HS-27A (cell line): ENCODE data around the gene DLGAP4.

Source experiments
- DNase-seq: peaks from one replicate; pipeline ENCODE4 v3.0.0-alpha.2; 2012; ENCODE audit warnings: low read depth, missing footprints

DLGAP4 gene

GRCh38 chr20:36305602-36306551 is at the start of gene DLGAP4:
Gene DLGAP4 (plus strand): TSS chr20:36306339. CDS start chr20:36431718, 125,379 bp downstream.
- no peak for DNase-seq

- DNase-seq: no peak
Measured at GRCh38 chr20:36259177-36260061, 46.7 kb upstream of the DLGAP4 start.

- DNase-seq: no peak
Measured at GRCh38 chr20:36260316-36260715, 45.8 kb upstream of the DLGAP4 start.

- no peak for DNase-seq
Measured at GRCh38 chr20:36261389-36262105, 44.6 kb upstream of the DLGAP4 start.

GRCh38 chr20:36262440-36262839 is 43.7 kb upstream of the DLGAP4 start:
- DNase-seq: no peak

GRCh38 chr20:36264426-36265246 is 41.5 kb upstream of the DLGAP4 start:
- no peak for DNase-seq

GRCh38 chr20:36266189-36266588 is 40.0 kb upstream of the DLGAP4 start:
- DNase-seq: no peak

- no peak for DNase-seq
Measured at GRCh38 chr20:36267605-36268381, 38.3 kb upstream of the DLGAP4 start.

GRCh38 chr20:36268440-36269342 is 37.4 kb upstream of the DLGAP4 start:
- no peak for DNase-seq

GRCh38 chr20:36269507-36269906 is 36.6 kb upstream of the DLGAP4 start:
- DNase-seq: no peak

- DNase-seq: no peak
Measured at GRCh38 chr20:36270744-36271638, 35.1 kb upstream of the DLGAP4 start.

GRCh38 chr20:36271639-36272546 is 34.2 kb upstream of the DLGAP4 start:
- DNase-seq: no peak

- no peak for DNase-seq
Measured at GRCh38 chr20:36272547-36273220, 33.5 kb upstream of the DLGAP4 start.

- no peak for DNase-seq
Measured at GRCh38 chr20:36273414-36274180, 32.5 kb upstream of the DLGAP4 start.

- no peak for DNase-seq
Measured at GRCh38 chr20:36274181-36274841, 31.8 kb upstream of the DLGAP4 start.
